Keratinocyte (primary cell): ENCODE results near the gene IGFN1. TPM values are rescaled to one million over a fixed set of nuclear protein-coding genes. Genes with fewer than 3 reads are reported as not detected.

Experiments
- DNase-seq: peaks from one replicate; pipeline ENCODE4 v3.0.0-alpha.2; 2011; ENCODE audit warnings: low read depth, missing footprints, low spot score
- FAIRE-seq: peaks from 2 replicates; lab custom pipeline; 2011; peaks lifted over from hg19 to GRCh38; lab: Jason Lieb, UNC
- H2AFZ ChIP-seq: 2 replicates; pipeline ENCODE4 v1.6.0; 2012; ENCODE audit warnings: low read length, control low read depth, inconsistent platforms; ENCODE audit not compliant: control insufficient read depth
- H3K27ac ChIP-seq: 2 replicates; pipeline ENCODE4 v1.5.1; 2011; ENCODE audit warnings: low read length; ENCODE audit not compliant: control insufficient read depth, insufficient read depth
- H3K27me3 ChIP-seq: 3 replicates; pipeline ENCODE4 v1.6.0; 2011; ENCODE audit warnings: low read length; ENCODE audit not compliant: control insufficient read depth, insufficient read depth; ENCODE audit errors: extremely low read depth
- H3K36me3 ChIP-seq, 2 experiments: 2 replicates in 1 of 2; 3 replicates in 1 of 2; pipeline ENCODE4 v1.5.1; 2011; ENCODE audit warnings: low read length in 2 of 2, mild to moderate bottlenecking in 1 of 2; ENCODE audit not compliant: control insufficient read depth in 2 of 2, insufficient read depth in 2 of 2; ENCODE audit errors: extremely low read depth in 1 of 2
- H3K4me1 ChIP-seq: 3 replicates; pipeline ENCODE4 v1.5.1; 2011; ENCODE audit warnings: low read length; ENCODE audit not compliant: control insufficient read depth, insufficient read depth; ENCODE audit errors: extremely low read depth
- H3K4me2 ChIP-seq: 3 replicates; pipeline ENCODE4 v1.6.0; 2011; ENCODE audit warnings: low read depth, low read length; ENCODE audit not compliant: control insufficient read depth, insufficient read depth; ENCODE audit errors: extremely low read depth
- H3K4me3 ChIP-seq, 3 experiments: fragments of 200-600 bp in 1 of 3; sonication (generic) in 1 of 3; 2 replicates in 2 of 3; 3 replicates in 1 of 3; pipeline ENCODE4 v1.5.1; 2011 to 2016; ENCODE audit warnings: low read length in 3 of 3, mild to moderate bottlenecking in 3 of 3, control low read depth in 2 of 3, inconsistent platforms in 1 of 3, low read depth in 1 of 3, mixed read lengths in 1 of 3, mixed run types in 1 of 3, moderate library complexity in 1 of 3; ENCODE audit not compliant: control insufficient read depth in 2 of 3, insufficient read depth in 2 of 3; ENCODE audit errors: extremely low read depth in 1 of 3
- H3K79me2 ChIP-seq: 2 replicates; pipeline ENCODE4 v1.6.0; 2012; ENCODE audit warnings: low read length; ENCODE audit not compliant: control insufficient read depth, insufficient read depth
- H3K9ac ChIP-seq: 3 replicates; pipeline ENCODE4 v1.6.0; 2011; ENCODE audit warnings: low read length; ENCODE audit not compliant: control insufficient read depth, insufficient read depth; ENCODE audit errors: extremely low read depth
- H3K9me1 ChIP-seq: 3 replicates; pipeline ENCODE4 v1.6.0; 2011; ENCODE audit warnings: low read length; ENCODE audit not compliant: control insufficient read depth, insufficient read depth; ENCODE audit errors: extremely low read depth
- H3K9me3 ChIP-seq: 2 replicates; pipeline ENCODE4 v1.5.1; 2012; ENCODE audit warnings: low read depth, low read length; ENCODE audit not compliant: control insufficient read depth
- H4K20me1 ChIP-seq: 3 replicates; pipeline ENCODE4 v1.6.0; 2011; ENCODE audit warnings: low read length; ENCODE audit not compliant: control insufficient read depth, insufficient read depth; ENCODE audit errors: extremely low read depth
- EZH2 ChIP-seq: IDR thresholded peaks from one replicate; pipeline ENCODE4 v1.6.1; 2012; ENCODE audit warnings: inconsistent platforms, mild to moderate bottlenecking, low read length, moderate library complexity
- dilution Hi-C: fragments of 300-500 bp; cut with MboI; formaldehyde crosslinking; loops from one replicate; pipeline ENCODE4 v1.7.0; 2020; ENCODE audit warnings: low sequenced_read_pairs; ENCODE audit not compliant: extremely low pct_ligation_motif_present
- polyA plus RNA-seq, 5 experiments: library from polyadenylated mRNA; depleted of rRNA in 3 of 5; stranded (reverse) in 3 of 5; stranded (forward) in 1 of 5; unstranded in 1 of 5; fragments of >200 nt; gene quantifications; 1 replicate in 1 of 5; 2 replicates in 3 of 5; 3 replicates in 1 of 5; pipeline versions ENCODE4 v1.2.1 to v1.2.3, GENCODE V29; 2011 to 2012; ENCODE audit warnings: missing spikeins in 2 of 5, low read depth in 1 of 5, low replicate concordance in 1 of 5
- TF ChIP-seq, protein P1 (sequence below), 3 experiments: IDR thresholded peaks in 1 of 3; conservative IDR thresholded peaks in 1 of 3; optimal IDR thresholded peaks in 1 of 3; 2 replicates in 2 of 3; 3 replicates in 1 of 3; pipeline versions ENCODE3 to v1.5.1; 2011; ENCODE audit warnings: low read length in 3 of 3, mild to moderate bottlenecking in 3 of 3, moderate library complexity in 2 of 3, control low read depth in 1 of 3, inconsistent platforms in 1 of 3; ENCODE audit not compliant: insufficient read depth in 2 of 3; ENCODE audit errors: extremely low read depth in 1 of 3

The IGFN1 gene
- polyA plus RNA-seq, 1 donor (not counting 4 experiments of a cell fraction or from before 2014, with no cell fraction given): not detected

DNA sequence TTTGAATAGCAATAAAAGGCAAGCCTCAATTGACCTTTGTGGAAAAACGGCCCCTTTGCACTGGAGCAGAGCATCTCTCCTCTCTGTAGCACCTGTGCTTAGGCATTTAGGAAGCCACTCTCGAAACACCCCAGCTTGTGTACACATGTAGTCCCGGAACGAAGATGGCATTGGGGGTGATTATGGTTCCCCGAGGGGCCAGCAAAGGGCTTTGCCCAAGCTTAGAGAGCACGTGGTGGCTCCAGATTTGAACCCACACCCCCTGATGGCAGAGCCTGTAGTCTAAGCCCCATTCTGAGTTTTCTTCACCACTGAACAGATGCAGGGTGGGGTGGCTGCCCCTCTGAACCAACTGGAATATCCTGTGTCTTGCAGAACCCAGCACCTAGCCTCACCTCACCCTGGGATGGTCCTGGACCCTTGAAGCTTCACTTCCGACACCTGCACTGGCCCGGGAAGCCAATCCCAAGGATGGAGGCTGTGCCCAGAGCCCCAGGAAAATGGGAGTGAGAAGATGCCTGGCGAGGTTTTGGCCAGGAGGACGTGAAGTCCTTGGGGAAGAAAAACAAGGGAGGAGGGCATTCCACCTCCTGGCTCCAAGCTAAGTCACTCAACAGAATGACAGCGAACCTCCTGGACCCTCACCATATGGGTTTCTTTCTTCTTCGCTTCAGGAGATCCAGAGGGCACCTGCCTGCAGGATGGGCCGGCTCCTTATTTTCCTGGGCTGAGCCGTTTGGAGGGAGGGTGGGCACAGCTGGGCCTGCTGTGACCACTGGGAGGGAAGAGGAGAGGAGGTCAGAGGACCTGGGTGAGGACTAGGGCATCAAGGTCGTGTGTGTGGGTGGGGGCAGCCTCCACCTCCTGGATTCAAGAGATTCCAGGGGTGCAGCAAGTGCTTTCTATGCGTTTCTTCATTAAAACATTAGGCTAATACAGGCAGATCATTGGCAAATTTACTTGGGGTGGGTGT, 37.7 kb downstream of the IGFN1 start:
- no peaks in the 10 kb centered on the region for H4K20me1 ChIP-seq
- TF ChIP-seq, protein P1, sequence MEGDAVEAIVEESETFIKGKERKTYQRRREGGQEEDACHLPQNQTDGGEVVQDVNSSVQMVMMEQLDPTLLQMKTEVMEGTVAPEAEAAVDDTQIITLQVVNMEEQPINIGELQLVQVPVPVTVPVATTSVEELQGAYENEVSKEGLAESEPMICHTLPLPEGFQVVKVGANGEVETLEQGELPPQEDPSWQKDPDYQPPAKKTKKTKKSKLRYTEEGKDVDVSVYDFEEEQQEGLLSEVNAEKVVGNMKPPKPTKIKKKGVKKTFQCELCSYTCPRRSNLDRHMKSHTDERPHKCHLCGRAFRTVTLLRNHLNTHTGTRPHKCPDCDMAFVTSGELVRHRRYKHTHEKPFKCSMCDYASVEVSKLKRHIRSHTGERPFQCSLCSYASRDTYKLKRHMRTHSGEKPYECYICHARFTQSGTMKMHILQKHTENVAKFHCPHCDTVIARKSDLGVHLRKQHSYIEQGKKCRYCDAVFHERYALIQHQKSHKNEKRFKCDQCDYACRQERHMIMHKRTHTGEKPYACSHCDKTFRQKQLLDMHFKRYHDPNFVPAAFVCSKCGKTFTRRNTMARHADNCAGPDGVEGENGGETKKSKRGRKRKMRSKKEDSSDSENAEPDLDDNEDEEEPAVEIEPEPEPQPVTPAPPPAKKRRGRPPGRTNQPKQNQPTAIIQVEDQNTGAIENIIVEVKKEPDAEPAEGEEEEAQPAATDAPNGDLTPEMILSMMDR (optimal IDR thresholded peaks at IDR 0.05 in 1 of 3, IDR thresholded peaks at IDR 0.05 in 1 of 3, conservative IDR thresholded peaks at IDR 0.05 in 1 of 3; ENCODE audit: extremely low read depth in 1 of 3, insufficient read depth in 2 of 3, low read length in 3 of 3): no peak
- no peak overlapping the region for H2AFZ ChIP-seq
- FAIRE-seq (no peak), DNase-seq (no peak)
- H3K36me3 ChIP-seq: no peaks in the 10 kb centered on the region
- no peak overlapping the region for H3K9ac ChIP-seq
- no peaks in the 10 kb centered on the region for H3K79me2 ChIP-seq
- H3K9me3 ChIP-seq: no peaks in the 10 kb centered on the region
- no peak overlapping the region for H3K27ac ChIP-seq
- H3K4me1 ChIP-seq: peaks cover 9% of the 10 kb centered on the region
- peaks cover 7% of the 10 kb centered on the region for H3K27me3 ChIP-seq
- no peak overlapping the region for H3K4me3 ChIP-seq
- no peak overlapping the region for H3K4me2 ChIP-seq
- dilution Hi-C loops: loop anchor here (10.0 kb wide), 1 partner anchor 77 kb away; no protein-coding TSS in a partner anchor
- H3K9me1 ChIP-seq: peaks cover 4% of the 10 kb centered on the region

DNA sequence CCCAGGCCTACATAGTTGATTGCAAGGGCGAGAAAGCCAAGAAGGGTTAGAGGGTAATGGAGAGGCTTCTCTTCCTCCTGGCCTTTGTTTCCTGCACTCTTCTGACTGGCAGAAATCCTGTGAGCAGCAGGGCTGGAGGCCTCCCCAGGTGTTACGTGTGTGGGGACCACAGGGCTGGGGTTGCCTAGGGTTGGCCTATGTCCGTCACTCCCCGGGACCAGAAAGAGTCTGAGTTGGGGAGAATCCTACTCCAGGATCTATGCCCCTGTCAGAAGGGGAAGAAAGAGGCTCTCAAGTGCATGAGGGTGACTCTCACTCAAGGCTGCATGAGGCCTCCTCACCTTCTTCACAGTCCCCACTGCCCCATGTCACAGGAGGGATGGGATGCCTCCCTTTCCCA, 38.5 kb downstream of the IGFN1 start:
- H3K9me1 ChIP-seq: peaks cover 4% of the 10 kb centered on the region
- FAIRE-seq (no peak), DNase-seq (no peak)
- no peaks in the 10 kb centered on the region for H3K36me3 ChIP-seq
- H3K79me2 ChIP-seq: no peaks in the 10 kb centered on the region
- TF ChIP-seq, protein P1 (optimal IDR thresholded peaks at IDR 0.05 in 1 of 3, IDR thresholded peaks at IDR 0.05 in 1 of 3, conservative IDR thresholded peaks at IDR 0.05 in 1 of 3; ENCODE audit: extremely low read depth in 1 of 3, insufficient read depth in 2 of 3, low read length in 3 of 3): no peak
- no peak for TF ChIP-seq EZH2
- no peak overlapping the region for H3K4me3 ChIP-seq
- no peak overlapping the region for H3K27ac ChIP-seq
- peaks cover 9% of the 10 kb centered on the region for H3K4me1 ChIP-seq
- no peaks in the 10 kb centered on the region for H4K20me1 ChIP-seq
- dilution Hi-C loops: loop anchor here (10.0 kb wide), 1 partner anchor 76 kb away; no protein-coding TSS in a partner anchor
- H3K27me3 ChIP-seq: peaks cover 7% of the 10 kb centered on the region
- no peak overlapping the region for H3K4me2 ChIP-seq
- no peaks in the 10 kb centered on the region for H3K9me3 ChIP-seq
- no peak overlapping the region for H2AFZ ChIP-seq
- H3K9ac ChIP-seq: no peak overlapping the region
